Mucosa of stomach (tissue), 1 donor: ENCODE data around the gene ELMO1.

Experiments used
- H3K27me3 ChIP-seq: one replicate; pipeline ENCODE4 v1.7.0; 2013; ENCODE audit warnings: mild to moderate bottlenecking, low read length; ENCODE audit not compliant: control insufficient read depth, insufficient read depth
- H3K36me3 ChIP-seq: one replicate; pipeline ENCODE4 v1.7.0; 2013; ENCODE audit warnings: low read length; ENCODE audit not compliant: control insufficient read depth, insufficient read depth
- H3K4me1 ChIP-seq: one replicate; pipeline ENCODE4 v1.7.0; 2013; ENCODE audit warnings: mild to moderate bottlenecking, low read length; ENCODE audit not compliant: control insufficient read depth, insufficient read depth
- H3K4me3 ChIP-seq: one replicate; pipeline ENCODE4 v1.7.0; 2013; ENCODE audit warnings: low read length
- H3K9ac ChIP-seq: one replicate; pipeline ENCODE4 v1.7.0; 2013; ENCODE audit warnings: mild to moderate bottlenecking, low read length, moderate library complexity
- H3K9me3 ChIP-seq: one replicate; pipeline ENCODE4 v1.7.0; 2013; ENCODE audit warnings: mild to moderate bottlenecking, low read length, moderate library complexity; ENCODE audit not compliant: control insufficient read depth
- donor health status: Pancreatic carcinoma.

The ELMO1 gene

GRCh38 chr7:36961097-36961496, 487.6 kb downstream of the ELMO1 start:
- H3K9ac ChIP-seq: no peak overlapping the region
- H3K27me3 ChIP-seq: no peaks in the 10 kb centered on the region
- no peaks in the 10 kb centered on the region for H3K9me3 ChIP-seq
- no peaks in the 10 kb centered on the region for H3K36me3 ChIP-seq
- peaks cover 13% of the 10 kb centered on the region for H3K4me1 ChIP-seq
- no peak overlapping the region for H3K4me3 ChIP-seq

- H3K4me1 ChIP-seq: peaks cover 3% of the 10 kb centered on the region
Observed at GRCh38 chr7:36960105-36960504, 488.6 kb downstream of the ELMO1 start.

GRCh38 chr7:36958111-36958733, 490.4 kb downstream of the ELMO1 start:
- no peaks in the 10 kb centered on the region for H3K4me1 ChIP-seq
- no peaks in the 10 kb centered on the region for H3K27me3 ChIP-seq
- no peaks in the 10 kb centered on the region for H3K9me3 ChIP-seq
- H3K4me3 ChIP-seq: no peak overlapping the region
- no peak overlapping the region for H3K9ac ChIP-seq
- H3K36me3 ChIP-seq: no peaks in the 10 kb centered on the region

More at GRCh38 chr7:36960105-36960504, 488.6 kb downstream of the ELMO1 start:
- Histone ChIP-seq H3K9ac (no peak overlapping the region), H3K9me3 (no peaks in the 10 kb centered on the region), H3K4me3 (no peak overlapping the region), H3K36me3 (no peaks in the 10 kb centered on the region), H3K27me3 (no peaks in the 10 kb centered on the region)

- H3K36me3 ChIP-seq: no peaks in the 10 kb centered on the region
- H3K4me1 ChIP-seq: no peaks in the 10 kb centered on the region
- no peaks in the 10 kb centered on the region for H3K9me3 ChIP-seq
- no peak overlapping the region for H3K9ac ChIP-seq
- no peak overlapping the region for H3K4me3 ChIP-seq
- no peaks in the 10 kb centered on the region for H3K27me3 ChIP-seq
Observed at GRCh38 chr7:36957620-36958019, 491.0 kb downstream of the ELMO1 start.

- H3K9ac ChIP-seq: no peak overlapping the region
Observed at GRCh38 chr7:36956814-36957213, 491.9 kb downstream of the ELMO1 start.

GRCh38 chr7:36955456-36956129, 493.1 kb downstream of the ELMO1 start:
- H3K27me3 ChIP-seq: no peaks in the 10 kb centered on the region
- H3K4me1 ChIP-seq: no peaks in the 10 kb centered on the region
- no peak overlapping the region for H3K4me3 ChIP-seq
- no peaks in the 10 kb centered on the region for H3K9me3 ChIP-seq
- H3K36me3 ChIP-seq: no peaks in the 10 kb centered on the region
- H3K9ac ChIP-seq: no peak overlapping the region

More at GRCh38 chr7:36956814-36957213, 491.9 kb downstream of the ELMO1 start:
- H3K4me3 ChIP-seq: no peak overlapping the region
- H3K36me3 ChIP-seq: no peaks in the 10 kb centered on the region
- no peaks in the 10 kb centered on the region for H3K27me3 ChIP-seq
- no peaks in the 10 kb centered on the region for H3K4me1 ChIP-seq
- no peaks in the 10 kb centered on the region for H3K9me3 ChIP-seq

- Histone ChIP-seq H3K4me1 (peaks cover 16% of the 10 kb centered on the region), H3K27me3 (no peaks in the 10 kb centered on the region), H3K36me3 (no peaks in the 10 kb centered on the region), H3K4me3 (no peak overlapping the region), H3K9ac (no peak overlapping the region), H3K9me3 (no peaks in the 10 kb centered on the region)
Observed at GRCh38 chr7:36951257-36951697, 497.4 kb downstream of the ELMO1 start.

- Histone ChIP-seq H3K4me3 (no peak overlapping the region), H3K9me3 (no peaks in the 10 kb centered on the region), H3K4me1 (peaks cover 27% of the 10 kb centered on the region), H3K36me3 (no peaks in the 10 kb centered on the region), H3K9ac (no peak overlapping the region), H3K27me3 (no peaks in the 10 kb centered on the region)
Observed at GRCh38 chr7:36949711-36950600, 498.7 kb downstream of the ELMO1 start.

GRCh38 chr7:36946401-36946739, 502.3 kb downstream of the ELMO1 start:
- Histone ChIP-seq H3K27me3 (no peaks in the 10 kb centered on the region), H3K4me1 (peaks cover 39% of the 10 kb centered on the region), H3K9me3 (peaks cover 7% of the 10 kb centered on the region), H3K36me3 (no peaks in the 10 kb centered on the region), H3K4me3 (no peak overlapping the region), H3K9ac (no peak overlapping the region)

GRCh38 chr7:36945612-36946400, 502.9 kb downstream of the ELMO1 start:
- Histone ChIP-seq H3K36me3 (no peaks in the 10 kb centered on the region), H3K4me3 (no peak overlapping the region), H3K4me1 (peaks cover 39% of the 10 kb centered on the region), H3K27me3 (no peaks in the 10 kb centered on the region), H3K9ac (no peak overlapping the region), H3K9me3 (peaks cover 7% of the 10 kb centered on the region)

- peaks cover 36% of the 10 kb centered on the region for H3K4me1 ChIP-seq
- H3K9me3 ChIP-seq: peaks cover 7% of the 10 kb centered on the region
Observed at GRCh38 chr7:36944838-36945237, 503.8 kb downstream of the ELMO1 start.

More at GRCh38 chr7:36944838-36945237, 503.8 kb downstream of the ELMO1 start:
- Histone ChIP-seq H3K4me3 (no peak overlapping the region), H3K27me3 (no peaks in the 10 kb centered on the region), H3K36me3 (no peaks in the 10 kb centered on the region), H3K9ac (no peak overlapping the region)
